Suprapubic skin (tissue), 4 donors: ENCODE data around the gene RNGTT. TPM values are rescaled to one million over a fixed set of nuclear protein-coding genes. Genes with fewer than 3 reads are reported as not detected.
"Not testable (repeated sequence)": the region's sequence is repeated elsewhere in the genome, so short reads cannot be mapped to it uniquely, and the experiment has no call there.

Experiments used
- DNase-seq, 2 donors: peaks; one replicate each; pipeline ENCODE4 v3.0.0-alpha.2; 2019; ENCODE audit warnings: low spot score in 2 of 2
- H3K27ac ChIP-seq: fragments of 200-600 bp; sonication (generic); one replicate; pipeline ENCODE4 v1.5.1; 2019
- H3K27me3 ChIP-seq: fragments of 200-600 bp; sonication (generic); one replicate; pipeline ENCODE4 v1.5.1; 2019
- H3K36me3 ChIP-seq: fragments of 200-600 bp; sonication (generic); one replicate; pipeline ENCODE4 v1.5.1; 2019
- H3K4me1 ChIP-seq: fragments of 200-600 bp; sonication (generic); one replicate; pipeline ENCODE4 v1.5.1; 2019
- H3K4me3 ChIP-seq: fragments of 200-600 bp; sonication (generic); one replicate; pipeline ENCODE4 v1.5.1; 2019; ENCODE audit warnings: mild to moderate bottlenecking
- H3K9me3 ChIP-seq: fragments of 200-600 bp; sonication (generic); one replicate; pipeline ENCODE4 v1.5.1; 2019
- EP300 ChIP-seq: sonication (generic); formaldehyde crosslinking; IDR thresholded peaks from one replicate; pipeline ENCODE4 v1.6.1; 2017; ENCODE audit warnings: antibody characterized with exemption
- POLR2A ChIP-seq, 2 donors: fragments of 450-650 bp; IDR thresholded peaks; one replicate each; pipeline ENCODE4 v1.6.1; 2017; ENCODE audit warnings: antibody characterized with exemption in 2 of 2, mild to moderate bottlenecking in 2 of 2, moderate library complexity in 2 of 2
- POLR2AphosphoS5 ChIP-seq, 3 donors: sonication (generic); formaldehyde crosslinking; IDR thresholded peaks; one replicate each; pipeline ENCODE4 v1.6.1; 2017; ENCODE audit warnings: antibody characterized with exemption in 3 of 3
- WGBS: methylation state at CpG from one replicate; pipeline ENCODE4 v1.1.5; 2018; 5-methylcytosine and 5-hydroxymethylcytosine counted together
- total RNA-seq, 4 donors: library from RNA; depleted of rRNA; stranded (reverse); fragments of >200 nt; gene quantifications; one replicate each; pipeline ENCODE4 v1.1.0, GENCODE V29; 2016
- TF ChIP-seq, protein P1 (sequence below), 2 donors: fragments of 200-600 bp in 1 of 2; fragments of 450-650 bp in 1 of 2; sonication (generic) in 1 of 2; IDR thresholded peaks; one replicate each; pipeline ENCODE4 v1.5.1; 2016 to 2019; ENCODE audit warnings: antibody characterized with exemption in 2 of 2, mild to moderate bottlenecking in 1 of 2, moderate library complexity in 1 of 2

Gene RNGTT
- total RNA-seq, 4 donors from 2014 or later = 8.6 to 13.6 (median 11.6) TPM

DNA sequence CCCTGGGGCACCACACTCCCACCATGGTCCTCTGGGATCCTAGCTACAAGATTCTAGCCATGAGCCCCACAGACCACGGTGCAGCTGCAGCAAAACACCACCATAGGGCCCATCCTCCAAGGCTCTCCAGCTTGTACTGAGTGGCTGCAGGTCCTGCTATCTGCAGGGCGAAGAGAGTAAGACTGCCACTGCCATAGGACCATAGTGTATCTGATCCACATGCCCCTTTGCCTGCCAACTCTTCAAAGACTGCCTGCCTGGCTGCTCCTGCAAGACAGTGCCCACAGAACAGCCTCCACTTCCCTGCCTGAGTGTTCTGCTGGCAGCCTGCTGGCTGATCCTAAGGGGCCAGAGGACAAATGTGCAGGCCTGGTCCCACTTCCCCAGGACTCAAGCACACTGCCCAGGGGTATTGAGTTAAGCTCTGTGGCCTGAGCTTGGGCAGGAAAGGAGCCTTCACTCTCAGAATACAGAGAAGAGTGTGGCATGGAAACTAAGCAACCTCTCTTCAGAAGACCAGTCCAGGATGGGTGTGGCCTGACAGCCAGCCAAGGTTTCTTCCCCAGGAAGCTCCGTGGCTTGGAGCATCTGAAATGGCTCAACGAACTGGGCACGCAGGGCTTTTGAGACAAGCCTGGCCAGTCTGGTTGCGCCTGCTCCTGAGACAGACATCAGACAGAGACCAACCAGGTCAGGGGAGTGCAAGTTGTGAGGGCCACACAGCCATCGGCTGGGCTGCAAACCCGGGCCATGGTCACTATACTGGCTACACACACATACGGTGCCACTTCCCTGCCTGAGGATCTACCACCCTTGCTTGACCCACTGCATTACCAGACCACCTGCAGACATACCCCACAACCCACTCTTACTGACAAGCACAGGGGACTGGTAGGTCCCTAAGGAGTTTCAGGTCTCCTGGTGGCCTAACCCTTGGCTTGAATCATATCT, 54.5 kb downstream of the RNGTT start:
- no peak for TF ChIP-seq EP300
- TF ChIP-seq, protein P1, sequence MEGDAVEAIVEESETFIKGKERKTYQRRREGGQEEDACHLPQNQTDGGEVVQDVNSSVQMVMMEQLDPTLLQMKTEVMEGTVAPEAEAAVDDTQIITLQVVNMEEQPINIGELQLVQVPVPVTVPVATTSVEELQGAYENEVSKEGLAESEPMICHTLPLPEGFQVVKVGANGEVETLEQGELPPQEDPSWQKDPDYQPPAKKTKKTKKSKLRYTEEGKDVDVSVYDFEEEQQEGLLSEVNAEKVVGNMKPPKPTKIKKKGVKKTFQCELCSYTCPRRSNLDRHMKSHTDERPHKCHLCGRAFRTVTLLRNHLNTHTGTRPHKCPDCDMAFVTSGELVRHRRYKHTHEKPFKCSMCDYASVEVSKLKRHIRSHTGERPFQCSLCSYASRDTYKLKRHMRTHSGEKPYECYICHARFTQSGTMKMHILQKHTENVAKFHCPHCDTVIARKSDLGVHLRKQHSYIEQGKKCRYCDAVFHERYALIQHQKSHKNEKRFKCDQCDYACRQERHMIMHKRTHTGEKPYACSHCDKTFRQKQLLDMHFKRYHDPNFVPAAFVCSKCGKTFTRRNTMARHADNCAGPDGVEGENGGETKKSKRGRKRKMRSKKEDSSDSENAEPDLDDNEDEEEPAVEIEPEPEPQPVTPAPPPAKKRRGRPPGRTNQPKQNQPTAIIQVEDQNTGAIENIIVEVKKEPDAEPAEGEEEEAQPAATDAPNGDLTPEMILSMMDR (IDR thresholded peaks at IDR 0.05) = no peak
- no peak for TF ChIP-seq POLR2AphosphoS5 (IDR thresholded peaks at IDR 0.05)
- no peak for TF ChIP-seq POLR2A (IDR thresholded peaks at IDR 0.05)
- DNase-seq = no peak
- H3K9me3 ChIP-seq = no peaks in the 10 kb centered on the region
- H3K4me1 ChIP-seq = peaks cover 5% of the 10 kb centered on the region
- H3K27ac ChIP-seq = no peak overlapping the region
- WGBS = 63% methylated on average over 4 of the region's 9 CpGs
- H3K36me3 ChIP-seq = peaks cover 4% of the 10 kb centered on the region
- H3K27me3 ChIP-seq = no peaks in the 10 kb centered on the region
- no peak overlapping the region for H3K4me3 ChIP-seq

DNA sequence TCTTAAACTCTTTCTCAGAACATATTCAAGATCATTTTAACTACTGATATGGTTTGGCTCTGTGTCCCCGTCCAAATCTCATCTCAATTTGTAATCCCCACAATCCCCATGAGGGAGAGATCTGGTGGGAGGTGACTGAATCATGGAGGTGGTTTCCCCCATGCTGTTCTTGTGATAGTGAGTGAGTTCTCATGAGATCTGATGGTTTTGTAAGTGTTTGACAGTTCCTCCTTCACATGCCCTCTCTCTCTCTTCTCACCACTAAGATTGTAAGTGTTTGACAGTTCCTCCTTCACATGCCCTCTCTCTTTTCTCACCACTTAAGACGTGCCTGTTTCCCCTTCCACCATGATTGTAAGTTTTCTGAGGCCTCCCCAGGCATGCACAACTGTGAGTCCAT, 56.3 kb downstream of the RNGTT start:
- not testable (repeated sequence) for H3K4me3 ChIP-seq, H3K4me1 ChIP-seq, H3K9me3 ChIP-seq, H3K27me3 ChIP-seq, H3K36me3 ChIP-seq, DNase-seq, H3K27ac ChIP-seq
- WGBS = 73% methylated on average over 2 of the region's 2 CpGs

DNA sequence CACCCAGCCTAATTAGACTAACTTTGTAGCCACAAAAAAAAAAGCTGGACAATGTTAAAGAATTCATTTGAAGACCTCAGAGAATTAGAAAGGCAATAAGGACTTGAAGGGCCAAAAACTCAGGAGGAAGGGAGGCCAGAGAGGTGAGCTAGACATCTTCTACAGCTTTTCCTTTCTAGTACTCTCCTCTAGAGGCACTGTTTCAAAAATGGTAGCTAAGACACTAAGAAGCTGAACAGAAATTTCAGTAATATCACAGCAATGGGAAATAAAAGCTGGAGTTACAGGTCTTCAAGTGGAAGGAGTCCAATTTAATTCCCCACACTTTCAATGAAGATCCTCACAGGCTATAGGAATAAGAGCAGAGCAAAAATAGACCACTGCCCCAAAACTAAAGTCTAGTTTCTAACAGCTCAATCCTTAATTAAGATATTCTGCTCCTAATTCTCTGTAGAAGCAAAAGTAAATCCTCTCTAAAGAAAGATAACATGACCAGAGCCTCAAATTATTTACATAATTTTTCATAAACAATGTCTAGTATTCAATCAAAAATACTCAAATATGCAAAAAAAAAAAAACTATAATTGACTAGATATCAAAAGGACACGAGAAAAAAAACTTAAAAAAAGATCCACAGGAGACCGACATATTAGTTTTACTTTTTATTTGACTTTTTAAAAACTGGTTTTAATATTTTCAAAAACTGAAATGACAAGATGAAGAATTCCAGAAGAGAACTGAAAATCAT, 63.7 kb downstream of the RNGTT start:
- TF ChIP-seq EP300 = no peak
- TF ChIP-seq POLR2AphosphoS5 (IDR thresholded peaks at IDR 0.05) = no peak
- no peak for TF ChIP-seq POLR2A (IDR thresholded peaks at IDR 0.05)
- TF ChIP-seq, protein P1 (IDR thresholded peaks at IDR 0.05) = no peak
- DNase-seq = no peak
- Histone ChIP-seq H3K9me3 (no peaks in the 10 kb centered on the region), H3K4me3 (no peak overlapping the region), H3K27me3 (no peaks in the 10 kb centered on the region), H3K27ac (no peak overlapping the region), H3K36me3 (peaks cover 13% of the 10 kb centered on the region), H3K4me1 (no peaks in the 10 kb centered on the region)
- WGBS = 93% methylated on average over 2 of the region's 2 CpGs

DNA sequence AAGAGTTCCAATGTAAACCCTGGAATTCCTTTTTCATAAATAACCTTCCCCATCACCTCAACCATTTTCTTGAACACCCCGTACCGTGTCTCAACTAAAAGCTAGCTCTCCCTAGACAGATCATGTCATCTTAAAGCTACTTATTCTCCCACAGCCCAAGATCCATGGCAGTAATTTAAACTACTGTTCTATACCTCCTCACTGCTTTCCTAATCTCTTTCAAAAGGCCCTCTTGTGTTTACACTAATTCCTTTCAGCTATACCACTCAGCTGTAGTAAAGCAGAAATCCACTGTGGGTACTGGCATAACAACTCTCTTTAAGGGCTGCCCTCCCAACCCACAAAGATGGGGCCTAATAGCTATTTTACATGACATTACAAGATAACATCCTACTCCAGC, 67.5 kb downstream of the RNGTT start:
- H3K4me1 ChIP-seq = no peaks in the 10 kb centered on the region
- peaks cover 4% of the 10 kb centered on the region for H3K36me3 ChIP-seq
- H3K27ac ChIP-seq = no peak overlapping the region
- WGBS = 95% methylated on average over 2 of the region's 2 CpGs
- TF ChIP-seq, protein P1 (IDR thresholded peaks at IDR 0.05) = no peak
- no peak for TF ChIP-seq POLR2AphosphoS5 (IDR thresholded peaks at IDR 0.05)
- TF ChIP-seq POLR2A (IDR thresholded peaks at IDR 0.05) = no peak
- no peak for TF ChIP-seq EP300
- H3K27me3 ChIP-seq = no peaks in the 10 kb centered on the region
- no peaks in the 10 kb centered on the region for H3K9me3 ChIP-seq
- H3K4me3 ChIP-seq = no peak overlapping the region
- no peak for DNase-seq

DNA sequence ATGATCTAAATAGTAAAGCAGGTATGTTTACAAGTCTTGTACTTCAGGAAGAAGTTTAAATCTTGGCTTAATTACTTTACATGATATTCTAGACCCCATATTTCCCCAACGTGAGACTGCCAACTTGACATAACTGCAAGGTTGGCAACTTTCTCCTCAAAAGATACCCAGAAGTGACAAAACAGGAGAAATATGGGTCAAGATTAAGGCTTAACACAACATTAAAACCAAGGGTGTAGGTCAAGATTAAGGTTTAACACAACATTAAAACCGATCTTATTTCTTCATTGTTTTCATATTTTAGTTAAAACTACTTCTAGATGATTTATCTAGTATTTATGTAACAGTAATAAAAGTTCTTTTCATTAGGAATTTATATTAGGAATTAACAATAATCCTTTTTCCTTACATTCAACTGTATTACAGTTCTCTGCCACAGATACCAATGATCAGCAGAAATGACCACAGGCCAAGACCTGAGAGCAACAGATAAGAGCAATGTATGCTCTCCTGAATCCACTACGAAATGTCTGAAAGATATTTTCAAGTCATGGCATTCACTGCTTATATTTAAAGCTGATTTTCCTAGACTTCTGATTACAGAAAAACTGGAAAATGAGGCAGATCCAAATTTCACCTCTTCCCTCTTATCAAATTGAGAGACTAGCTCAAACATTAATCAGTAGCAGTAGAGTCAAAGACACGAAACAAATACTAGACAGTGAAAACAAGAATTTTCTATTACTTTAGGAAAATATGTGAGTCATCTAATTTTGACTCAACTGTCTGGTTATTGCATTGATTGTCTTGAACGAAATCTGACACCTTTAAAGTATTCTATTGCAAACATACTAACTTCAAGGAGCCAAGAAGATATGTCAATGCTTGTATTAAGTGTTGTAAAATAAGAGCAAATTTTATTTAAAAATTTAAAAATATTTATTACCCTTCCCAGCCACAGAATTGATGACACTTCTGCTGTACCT, 72.3 kb downstream of the RNGTT start:
- Histone ChIP-seq H3K27me3 (no peaks in the 10 kb centered on the region), H3K27ac (no peak overlapping the region), H3K4me1 (no peaks in the 10 kb centered on the region), H3K36me3 (peaks cover 21% of the 10 kb centered on the region), H3K9me3 (no peaks in the 10 kb centered on the region), H3K4me3 (no peak overlapping the region)
- 87% methylated on average over 5 of the region's 5 CpGs for WGBS
- no peak for DNase-seq
- TF ChIP-seq POLR2AphosphoS5 (IDR thresholded peaks at IDR 0.05) (no peak), POLR2A (IDR thresholded peaks at IDR 0.05) (no peak)
- TF ChIP-seq, protein P1 (IDR thresholded peaks at IDR 0.05) = no peak
